Keratinocyte (primary cell): ENCODE results near the gene FBXO38. TPM values are rescaled to one million over a fixed set of nuclear protein-coding genes. Genes with fewer than 3 reads are reported as not detected.

Experiments used
- DNase-seq: peaks from one replicate; pipeline ENCODE4 v3.0.0-alpha.2; 2011; ENCODE audit warnings: low read depth, missing footprints, low spot score
- FAIRE-seq: peaks from 2 replicates; lab custom pipeline; 2011; peaks lifted over from hg19 to GRCh38; lab: Jason Lieb, UNC
- H2AFZ ChIP-seq: 2 replicates; pipeline ENCODE4 v1.6.0; 2012; ENCODE audit warnings: low read length, control low read depth, inconsistent platforms; ENCODE audit not compliant: control insufficient read depth
- H3K27ac ChIP-seq: 2 replicates; pipeline ENCODE4 v1.5.1; 2011; ENCODE audit warnings: low read length; ENCODE audit not compliant: control insufficient read depth, insufficient read depth
- H3K27me3 ChIP-seq: 3 replicates; pipeline ENCODE4 v1.6.0; 2011; ENCODE audit warnings: low read length; ENCODE audit not compliant: control insufficient read depth, insufficient read depth; ENCODE audit errors: extremely low read depth
- H3K36me3 ChIP-seq, 2 experiments: 2 replicates in 1 of 2; 3 replicates in 1 of 2; pipeline ENCODE4 v1.5.1; 2011; ENCODE audit warnings: low read length in 2 of 2, mild to moderate bottlenecking in 1 of 2; ENCODE audit not compliant: control insufficient read depth in 2 of 2, insufficient read depth in 2 of 2; ENCODE audit errors: extremely low read depth in 1 of 2
- H3K4me1 ChIP-seq: 3 replicates; pipeline ENCODE4 v1.5.1; 2011; ENCODE audit warnings: low read length; ENCODE audit not compliant: control insufficient read depth, insufficient read depth; ENCODE audit errors: extremely low read depth
- H3K4me2 ChIP-seq: 3 replicates; pipeline ENCODE4 v1.6.0; 2011; ENCODE audit warnings: low read depth, low read length; ENCODE audit not compliant: control insufficient read depth, insufficient read depth; ENCODE audit errors: extremely low read depth
- H3K4me3 ChIP-seq, 3 experiments: fragments of 200-600 bp in 1 of 3; sonication (generic) in 1 of 3; 2 replicates in 2 of 3; 3 replicates in 1 of 3; pipeline ENCODE4 v1.5.1; 2011 to 2016; ENCODE audit warnings: low read length in 3 of 3, mild to moderate bottlenecking in 3 of 3, control low read depth in 2 of 3, inconsistent platforms in 1 of 3, low read depth in 1 of 3, mixed read lengths in 1 of 3, mixed run types in 1 of 3, moderate library complexity in 1 of 3; ENCODE audit not compliant: control insufficient read depth in 2 of 3, insufficient read depth in 2 of 3; ENCODE audit errors: extremely low read depth in 1 of 3
- H3K79me2 ChIP-seq: 2 replicates; pipeline ENCODE4 v1.6.0; 2012; ENCODE audit warnings: low read length; ENCODE audit not compliant: control insufficient read depth, insufficient read depth
- H3K9ac ChIP-seq: 3 replicates; pipeline ENCODE4 v1.6.0; 2011; ENCODE audit warnings: low read length; ENCODE audit not compliant: control insufficient read depth, insufficient read depth; ENCODE audit errors: extremely low read depth
- H3K9me1 ChIP-seq: 3 replicates; pipeline ENCODE4 v1.6.0; 2011; ENCODE audit warnings: low read length; ENCODE audit not compliant: control insufficient read depth, insufficient read depth; ENCODE audit errors: extremely low read depth
- H3K9me3 ChIP-seq: 2 replicates; pipeline ENCODE4 v1.5.1; 2012; ENCODE audit warnings: low read depth, low read length; ENCODE audit not compliant: control insufficient read depth
- H4K20me1 ChIP-seq: 3 replicates; pipeline ENCODE4 v1.6.0; 2011; ENCODE audit warnings: low read length; ENCODE audit not compliant: control insufficient read depth, insufficient read depth; ENCODE audit errors: extremely low read depth
- EZH2 ChIP-seq: IDR thresholded peaks from one replicate; pipeline ENCODE4 v1.6.1; 2012; ENCODE audit warnings: inconsistent platforms, mild to moderate bottlenecking, low read length, moderate library complexity
- dilution Hi-C: fragments of 300-500 bp; cut with MboI; formaldehyde crosslinking; loops from one replicate; pipeline ENCODE4 v1.7.0; 2020; ENCODE audit warnings: low sequenced_read_pairs; ENCODE audit not compliant: extremely low pct_ligation_motif_present
- polyA plus RNA-seq, 5 experiments: library from polyadenylated mRNA; depleted of rRNA in 3 of 5; stranded (reverse) in 3 of 5; stranded (forward) in 1 of 5; unstranded in 1 of 5; fragments of >200 nt; gene quantifications; 1 replicate in 1 of 5; 2 replicates in 3 of 5; 3 replicates in 1 of 5; pipeline versions ENCODE4 v1.2.1 to v1.2.3, GENCODE V29; 2011 to 2012; ENCODE audit warnings: missing spikeins in 2 of 5, low read depth in 1 of 5, low replicate concordance in 1 of 5
- TF ChIP-seq, protein P1 (sequence below), 3 experiments: IDR thresholded peaks in 1 of 3; conservative IDR thresholded peaks in 1 of 3; optimal IDR thresholded peaks in 1 of 3; 2 replicates in 2 of 3; 3 replicates in 1 of 3; pipeline versions ENCODE3 to v1.5.1; 2011; ENCODE audit warnings: low read length in 3 of 3, mild to moderate bottlenecking in 3 of 3, moderate library complexity in 2 of 3, control low read depth in 1 of 3, inconsistent platforms in 1 of 3; ENCODE audit not compliant: insufficient read depth in 2 of 3; ENCODE audit errors: extremely low read depth in 1 of 3

Gene FBXO38
- polyA plus RNA-seq, 1 donor (not counting 4 experiments of a cell fraction or from before 2014, with no cell fraction given): 30.4 TPM

DNA sequence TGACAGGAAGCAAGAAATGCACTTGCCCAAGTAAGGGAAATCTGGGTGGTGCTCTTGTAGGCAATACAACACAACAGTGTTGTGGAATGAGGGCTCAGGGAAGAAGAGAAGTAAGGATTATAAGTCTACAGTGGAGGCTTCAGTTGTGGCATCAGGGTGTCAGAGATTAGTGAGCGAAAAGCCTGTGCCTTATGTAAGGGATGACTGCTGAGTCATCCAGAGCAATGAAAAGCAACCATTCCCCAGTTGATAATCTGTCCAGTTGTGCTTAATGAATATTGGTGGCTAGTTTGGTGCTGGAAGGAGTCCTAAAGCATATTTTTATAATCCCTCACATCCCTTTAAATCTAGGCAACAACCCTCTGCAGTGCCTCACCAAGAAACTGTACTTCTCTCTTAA is 42.0 kb downstream of the FBXO38 start:
- no peak for FAIRE-seq
- H3K27ac ChIP-seq: no peak overlapping the region

DNA sequence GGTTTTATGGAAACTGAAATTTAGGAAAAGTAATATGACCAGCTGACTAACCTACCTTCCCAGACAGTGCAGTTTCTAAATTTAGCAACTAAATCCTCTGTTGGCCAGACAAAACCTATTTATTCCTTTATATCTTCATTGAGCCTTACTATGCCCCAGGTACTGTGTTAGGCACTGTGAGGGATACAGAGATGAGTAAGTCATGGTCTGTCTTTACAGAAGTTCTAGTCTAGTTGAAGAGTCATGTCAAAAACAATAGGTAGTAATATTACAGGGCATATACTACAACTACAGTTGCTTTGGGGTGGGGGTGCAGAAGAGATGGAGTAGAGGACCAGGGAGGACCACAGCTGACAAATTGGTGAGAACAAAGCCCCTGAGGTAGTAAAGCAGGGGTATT is 42.8 kb downstream of the FBXO38 start:
- H3K9ac ChIP-seq: no peak overlapping the region
- H3K27ac ChIP-seq: no peak overlapping the region
- FAIRE-seq: no peak
- H3K4me3 ChIP-seq: no peak overlapping the region
- H3K79me2 ChIP-seq: no peaks in the 10 kb centered on the region
- H3K4me2 ChIP-seq: no peak overlapping the region
- peaks cover 20 to 36% of the 10 kb centered on the region in 2 experiments for H3K36me3 ChIP-seq
- peaks cover 3% of the 10 kb centered on the region for H4K20me1 ChIP-seq
- H3K27me3 ChIP-seq: no peaks in the 10 kb centered on the region
- H3K9me3 ChIP-seq: no peaks in the 10 kb centered on the region
- dilution Hi-C loops: no loop called here
- no peak overlapping the region for H2AFZ ChIP-seq
- no peak for TF ChIP-seq EZH2
- TF ChIP-seq, protein P1, sequence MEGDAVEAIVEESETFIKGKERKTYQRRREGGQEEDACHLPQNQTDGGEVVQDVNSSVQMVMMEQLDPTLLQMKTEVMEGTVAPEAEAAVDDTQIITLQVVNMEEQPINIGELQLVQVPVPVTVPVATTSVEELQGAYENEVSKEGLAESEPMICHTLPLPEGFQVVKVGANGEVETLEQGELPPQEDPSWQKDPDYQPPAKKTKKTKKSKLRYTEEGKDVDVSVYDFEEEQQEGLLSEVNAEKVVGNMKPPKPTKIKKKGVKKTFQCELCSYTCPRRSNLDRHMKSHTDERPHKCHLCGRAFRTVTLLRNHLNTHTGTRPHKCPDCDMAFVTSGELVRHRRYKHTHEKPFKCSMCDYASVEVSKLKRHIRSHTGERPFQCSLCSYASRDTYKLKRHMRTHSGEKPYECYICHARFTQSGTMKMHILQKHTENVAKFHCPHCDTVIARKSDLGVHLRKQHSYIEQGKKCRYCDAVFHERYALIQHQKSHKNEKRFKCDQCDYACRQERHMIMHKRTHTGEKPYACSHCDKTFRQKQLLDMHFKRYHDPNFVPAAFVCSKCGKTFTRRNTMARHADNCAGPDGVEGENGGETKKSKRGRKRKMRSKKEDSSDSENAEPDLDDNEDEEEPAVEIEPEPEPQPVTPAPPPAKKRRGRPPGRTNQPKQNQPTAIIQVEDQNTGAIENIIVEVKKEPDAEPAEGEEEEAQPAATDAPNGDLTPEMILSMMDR (optimal IDR thresholded peaks at IDR 0.05 in 1 of 3, IDR thresholded peaks at IDR 0.05 in 1 of 3, conservative IDR thresholded peaks at IDR 0.05 in 1 of 3; ENCODE audit: extremely low read depth in 1 of 3, insufficient read depth in 2 of 3, low read length in 3 of 3): no peak
- H3K4me1 ChIP-seq: no peaks in the 10 kb centered on the region
- no peak for DNase-seq
- no peaks in the 10 kb centered on the region for H3K9me1 ChIP-seq

More for the DNA sequence above, 42.0 kb downstream of the FBXO38 start:
- TF ChIP-seq EZH2: no peak
- TF ChIP-seq, protein P1 (optimal IDR thresholded peaks at IDR 0.05 in 1 of 3, IDR thresholded peaks at IDR 0.05 in 1 of 3, conservative IDR thresholded peaks at IDR 0.05 in 1 of 3; ENCODE audit: extremely low read depth in 1 of 3, insufficient read depth in 2 of 3, low read length in 3 of 3): no peak
- Histone ChIP-seq H3K4me1 (no peaks in the 10 kb centered on the region), H3K4me3 (no peak overlapping the region), H3K4me2 (no peak overlapping the region), H3K27me3 (no peaks in the 10 kb centered on the region), H4K20me1 (peaks cover 3% of the 10 kb centered on the region), H2AFZ (no peak overlapping the region), H3K36me3 (peaks cover 20 to 36% of the 10 kb centered on the region in 2 experiments), H3K9me1 (no peaks in the 10 kb centered on the region), H3K9me3 (no peaks in the 10 kb centered on the region), H3K9ac (no peak overlapping the region), H3K79me2 (no peaks in the 10 kb centered on the region)
- dilution Hi-C loops: no loop called here
- no peak for DNase-seq
